ENCODE measurements around the gene HOXB6. TPM values are rescaled to one million over a fixed set of nuclear protein-coding genes. Genes with fewer than 3 reads are reported as not detected.
A peak's percentile ranks its signal among the peaks of the same experiment; 100 is the strongest.

Gene HOXB6
- total RNA-seq, 2 donors from 2014 or later: not detected

DNA sequence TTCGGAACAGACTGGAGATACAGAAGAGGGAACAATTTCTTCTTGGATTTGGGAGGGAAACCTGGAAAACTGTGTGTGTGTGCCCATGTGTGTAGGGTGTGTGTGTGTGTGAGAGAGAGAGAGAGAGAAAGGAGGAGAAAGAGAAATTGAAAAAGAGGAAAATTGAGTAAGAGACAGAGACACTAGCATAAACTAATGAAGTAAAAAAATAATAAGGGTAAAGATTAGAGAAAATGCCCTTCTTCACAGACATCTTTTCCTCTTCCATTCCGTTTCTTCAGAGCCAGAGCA lies 46.0 kb downstream of the HOXB6 start:
- no peak overlapping the region for H3K9ac ChIP-seq (ENCODE audit: extremely low read depth, low read length, poor library complexity, severe bottlenecking)
- TF ChIP-seq, protein P1, sequence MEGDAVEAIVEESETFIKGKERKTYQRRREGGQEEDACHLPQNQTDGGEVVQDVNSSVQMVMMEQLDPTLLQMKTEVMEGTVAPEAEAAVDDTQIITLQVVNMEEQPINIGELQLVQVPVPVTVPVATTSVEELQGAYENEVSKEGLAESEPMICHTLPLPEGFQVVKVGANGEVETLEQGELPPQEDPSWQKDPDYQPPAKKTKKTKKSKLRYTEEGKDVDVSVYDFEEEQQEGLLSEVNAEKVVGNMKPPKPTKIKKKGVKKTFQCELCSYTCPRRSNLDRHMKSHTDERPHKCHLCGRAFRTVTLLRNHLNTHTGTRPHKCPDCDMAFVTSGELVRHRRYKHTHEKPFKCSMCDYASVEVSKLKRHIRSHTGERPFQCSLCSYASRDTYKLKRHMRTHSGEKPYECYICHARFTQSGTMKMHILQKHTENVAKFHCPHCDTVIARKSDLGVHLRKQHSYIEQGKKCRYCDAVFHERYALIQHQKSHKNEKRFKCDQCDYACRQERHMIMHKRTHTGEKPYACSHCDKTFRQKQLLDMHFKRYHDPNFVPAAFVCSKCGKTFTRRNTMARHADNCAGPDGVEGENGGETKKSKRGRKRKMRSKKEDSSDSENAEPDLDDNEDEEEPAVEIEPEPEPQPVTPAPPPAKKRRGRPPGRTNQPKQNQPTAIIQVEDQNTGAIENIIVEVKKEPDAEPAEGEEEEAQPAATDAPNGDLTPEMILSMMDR (conservative IDR thresholded peaks at IDR 0.05): no peak
- H3K4me1 ChIP-seq (ENCODE audit: control insufficient read depth, insufficient read depth, low read length): peaks cover 3% of the 10 kb centered on the region
- peaks cover 100% of the 10 kb centered on the region for H3K27me3 ChIP-seq (ENCODE audit: control insufficient read depth, insufficient read depth, low read length, poor library complexity, severe bottlenecking)
- no peak overlapping the region for H3K27ac ChIP-seq (ENCODE audit: low read depth, low read length)
- peaks cover 10% of the 10 kb centered on the region for H3K4me1 Mint-ChIP-seq
- H3K36me3 Mint-ChIP-seq (ENCODE audit: low read depth): no peaks in the 10 kb centered on the region
- H3K27me3 Mint-ChIP-seq (ENCODE audit: insufficient read depth): peaks cover 99% of the 10 kb centered on the region
- no peaks in the 10 kb centered on the region for H3K36me3 ChIP-seq (ENCODE audit: control insufficient read depth, insufficient read depth, low read length)
- H3K9me3 Mint-ChIP-seq: no peaks in the 10 kb centered on the region
- H3K9me3 ChIP-seq (ENCODE audit: control insufficient read depth, low read length): no peaks in the 10 kb centered on the region
- H3K4me3 ChIP-seq (ENCODE audit: low read length): no peak overlapping the region
- no peak overlapping the region for H3K27ac Mint-ChIP-seq
- no peak overlapping the region for H3K4me3 Mint-ChIP-seq
- DNase-seq: no peak
- WGBS, 2 experiments (ENCODE audit: insufficient coverage in 1 of 2, insufficient read length in 1 of 2): 13 to 43% methylated on average over 1 to 2 of the region's 2 CpGs

DNA sequence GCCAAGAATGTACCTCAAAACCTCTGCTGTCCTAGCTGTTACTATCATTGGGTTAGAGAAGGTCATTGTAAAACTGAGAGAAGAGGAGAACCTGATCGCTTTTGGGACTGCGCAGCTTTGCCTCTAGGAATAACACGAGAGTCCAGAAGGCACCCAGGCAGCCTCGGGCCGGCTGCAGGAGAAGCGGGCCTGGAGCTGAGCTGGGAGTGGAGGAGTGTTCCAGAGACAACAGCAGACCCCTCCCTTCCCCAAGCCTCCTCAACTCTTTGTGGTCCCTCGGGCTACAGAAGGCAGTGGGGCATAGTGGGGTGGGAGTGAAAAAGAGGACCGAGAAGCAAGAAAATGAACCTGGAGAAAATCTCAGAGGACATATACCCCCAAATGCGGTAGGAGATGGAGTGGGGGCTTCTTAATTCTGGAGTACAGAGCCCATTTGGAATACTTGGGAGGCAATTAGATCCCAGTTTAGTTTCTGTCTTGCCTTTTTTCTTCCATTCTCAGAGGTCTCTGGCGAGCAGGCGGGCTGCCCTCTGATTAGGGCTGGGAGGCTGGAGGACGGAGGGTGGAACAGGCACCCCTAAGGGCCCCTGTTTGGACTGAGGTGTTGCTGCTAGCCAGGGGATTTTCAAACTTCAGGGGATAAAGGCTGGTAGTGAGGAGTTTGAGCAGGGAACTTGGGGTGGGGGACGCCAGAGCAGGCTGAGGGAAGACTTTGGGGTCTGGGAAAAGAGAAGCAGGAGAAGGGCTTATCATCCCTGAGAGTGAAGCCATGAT lies 46.5 kb downstream of the HOXB6 start:
- H3K4me3 Mint-ChIP-seq: no peak overlapping the region
- H3K27me3 Mint-ChIP-seq (ENCODE audit: insufficient read depth): peaks cover 99% of the 10 kb centered on the region
- Histone ChIP-seq H3K27me3 (ENCODE audit: control insufficient read depth, insufficient read depth, low read length, poor library complexity, severe bottlenecking) (peaks cover 100% of the 10 kb centered on the region), H3K36me3 (ENCODE audit: control insufficient read depth, insufficient read depth, low read length) (no peaks in the 10 kb centered on the region), H3K9ac (ENCODE audit: extremely low read depth, low read length, poor library complexity, severe bottlenecking) (no peak overlapping the region), H3K9me3 (ENCODE audit: control insufficient read depth, low read length) (no peaks in the 10 kb centered on the region), H3K27ac (ENCODE audit: low read depth, low read length) (peak overlapping the region; percentile 7), H3K4me1 (ENCODE audit: control insufficient read depth, insufficient read depth, low read length) (peaks cover 3% of the 10 kb centered on the region), H3K4me3 (ENCODE audit: low read length) (no peak overlapping the region)
- H3K36me3 Mint-ChIP-seq (ENCODE audit: low read depth): no peaks in the 10 kb centered on the region
- H3K4me1 Mint-ChIP-seq: peaks cover 10% of the 10 kb centered on the region
- TF ChIP-seq, protein P1 (conservative IDR thresholded peaks at IDR 0.05): no peak
- DNase-seq: no peak
- H3K9me3 Mint-ChIP-seq: no peaks in the 10 kb centered on the region
- 5 to 15% methylated on average over 4 to 13 of the region's 13 CpGs for WGBS, 2 experiments (ENCODE audit: insufficient coverage in 1 of 2, insufficient read length in 1 of 2)
- no peak overlapping the region for H3K27ac Mint-ChIP-seq

- Histone ChIP-seq H3K9ac (ENCODE audit: extremely low read depth, low read length, poor library complexity, severe bottlenecking) (no peak overlapping the region), H3K9me3 (ENCODE audit: control insufficient read depth, low read length) (no peaks in the 10 kb centered on the region), H3K4me1 (ENCODE audit: control insufficient read depth, insufficient read depth, low read length) (peaks cover 3% of the 10 kb centered on the region), H3K4me3 (ENCODE audit: low read length) (no peak overlapping the region), H3K36me3 (ENCODE audit: control insufficient read depth, insufficient read depth, low read length) (no peaks in the 10 kb centered on the region), H3K27me3 (ENCODE audit: control insufficient read depth, insufficient read depth, low read length, poor library complexity, severe bottlenecking) (peaks cover 100% of the 10 kb centered on the region), H3K27ac (ENCODE audit: low read depth, low read length) (no peak overlapping the region)
- Mint-ChIP-seq H3K9me3 (no peaks in the 10 kb centered on the region), H3K4me3 (no peak overlapping the region), H3K27ac (no peak overlapping the region), H3K27me3 (ENCODE audit: insufficient read depth) (peaks cover 99% of the 10 kb centered on the region), H3K36me3 (ENCODE audit: low read depth) (no peaks in the 10 kb centered on the region), H3K4me1 (peaks cover 10% of the 10 kb centered on the region)
- 19 to 25% methylated on average over 4 to 7 of the region's 7 CpGs for WGBS, 2 experiments (ENCODE audit: insufficient coverage in 1 of 2, insufficient read length in 1 of 2)
- no peak for DNase-seq
- TF ChIP-seq, protein P1 (conservative IDR thresholded peaks at IDR 0.05): no peak
Measured at GRCh38 chr17:48556576-48557401, 48.0 kb downstream of the HOXB6 start.

Data from endodermal cell (in vitro differentiated cells).